ENCODE results near the gene CPM. TPM values are rescaled to one million over a fixed set of nuclear protein-coding genes. Genes with fewer than 3 reads are reported as not detected.

CPM gene
- total RNA-seq, 1 donor from 2014 or later: 14.6 TPM

- no peaks in the 10 kb centered on the region for H3K27me3 ChIP-seq (ENCODE audit: control insufficient read depth, insufficient read depth, low read length)
- no peak for TF ChIP-seq CTCF (IDR thresholded peaks at IDR 0.05; ENCODE audit: insufficient read depth, low read length, poor library complexity, severe bottlenecking)
- no peaks in the 10 kb centered on the region for H3K36me3 ChIP-seq (ENCODE audit: control insufficient read depth, insufficient read depth, low read length)
- no peak overlapping the region for H3K4me3 ChIP-seq (ENCODE audit: low read depth, low read length)
- DNase-seq (ENCODE audit: low read depth): no peak
These were observed 78.9 kb downstream of the CPM start for GRCh38 chr12:68854078-68854468.

- no peaks in the 10 kb centered on the region for H3K36me3 ChIP-seq (ENCODE audit: control insufficient read depth, insufficient read depth, low read length)
- H3K4me3 ChIP-seq (ENCODE audit: low read depth, low read length): no peak overlapping the region
- TF ChIP-seq CTCF (IDR thresholded peaks at IDR 0.05; ENCODE audit: insufficient read depth, low read length, poor library complexity, severe bottlenecking): no peak
- H3K27me3 ChIP-seq (ENCODE audit: control insufficient read depth, insufficient read depth, low read length): no peaks in the 10 kb centered on the region
- DNase-seq (ENCODE audit: low read depth): no peak
These were observed 79.4 kb downstream of the CPM start for GRCh38 chr12:68853396-68854077.

GRCh38 chr12:68851592-68852306, 81.2 kb downstream of the CPM start:
- DNase-seq (ENCODE audit: low read depth): no peak
- Histone ChIP-seq H3K27me3 (ENCODE audit: control insufficient read depth, insufficient read depth, low read length) (no peaks in the 10 kb centered on the region), H3K4me3 (ENCODE audit: low read depth, low read length) (no peak overlapping the region), H3K36me3 (ENCODE audit: control insufficient read depth, insufficient read depth, low read length) (no peaks in the 10 kb centered on the region)
- no peak for TF ChIP-seq CTCF (IDR thresholded peaks at IDR 0.05; ENCODE audit: insufficient read depth, low read length, poor library complexity, severe bottlenecking)

- no peak for TF ChIP-seq CTCF (IDR thresholded peaks at IDR 0.05; ENCODE audit: insufficient read depth, low read length, poor library complexity, severe bottlenecking)
- no peak overlapping the region for H3K4me3 ChIP-seq (ENCODE audit: low read depth, low read length)
- no peaks in the 10 kb centered on the region for H3K36me3 ChIP-seq (ENCODE audit: control insufficient read depth, insufficient read depth, low read length)
- no peak for DNase-seq (ENCODE audit: low read depth)
- H3K27me3 ChIP-seq (ENCODE audit: control insufficient read depth, insufficient read depth, low read length): no peaks in the 10 kb centered on the region
These were observed 82.6 kb downstream of the CPM start for GRCh38 chr12:68850390-68850789.

- TF ChIP-seq CTCF (IDR thresholded peaks at IDR 0.05; ENCODE audit: insufficient read depth, low read length, poor library complexity, severe bottlenecking): no peak
- Histone ChIP-seq H3K27me3 (ENCODE audit: control insufficient read depth, insufficient read depth, low read length) (no peaks in the 10 kb centered on the region), H3K4me3 (ENCODE audit: low read depth, low read length) (no peak overlapping the region), H3K36me3 (ENCODE audit: control insufficient read depth, insufficient read depth, low read length) (peaks cover under 1% of the 10 kb centered on the region)
- no peak for DNase-seq (ENCODE audit: low read depth)
These were observed 86.2 kb downstream of the CPM start for GRCh38 chr12:68846811-68847210.

Data from kidney epithelial cell (primary cell).